GM23248 (cell line): ENCODE data around the gene PLEKHH1.

Source experiments
- EZH2 ChIP-seq: fragments of 200-600 bp; sonication (generic); IDR thresholded peaks from 2 replicates; pipeline ENCODE4 v1.6.1; 2018; ENCODE audit warnings: antibody characterized with exemption, mild to moderate bottlenecking; ENCODE audit not compliant: insufficient read depth, poor library complexity, severe bottlenecking
- EZH2phosphoT487 ChIP-seq: fragments of 200-600 bp; sonication (generic); IDR thresholded peaks from 2 replicates; pipeline ENCODE4 v1.6.1; 2018; ENCODE audit warnings: antibody characterized with exemption, moderate library complexity, mild to moderate bottlenecking, low read depth; ENCODE audit not compliant: insufficient read depth

DNA sequence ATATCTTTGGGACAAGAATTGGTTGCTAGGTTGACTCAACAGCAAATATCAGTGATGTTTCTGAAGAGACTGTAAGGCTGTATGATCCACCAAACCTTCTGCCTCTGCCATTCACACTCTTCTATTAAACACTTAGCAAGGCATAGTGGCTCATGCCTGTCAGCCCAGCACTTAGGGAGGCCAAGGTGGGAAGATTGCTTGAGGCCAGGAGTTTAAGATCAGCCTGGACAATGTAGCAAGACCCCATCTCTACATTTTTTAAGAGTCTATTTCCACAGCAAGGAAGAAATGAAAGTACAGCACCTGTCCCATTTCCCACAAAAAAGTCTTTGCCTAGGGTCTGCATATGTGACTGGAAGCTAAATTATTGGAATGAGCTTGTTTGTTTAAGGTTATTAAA lies 94.4 kb downstream of the PLEKHH1 start:
- no peak for TF ChIP-seq EZH2
- no peak for TF ChIP-seq EZH2phosphoT487
